GM23338 (cell line): Measurements from ENCODE around the gene SVOPL. TPM values are rescaled to one million over a fixed set of nuclear protein-coding genes. Genes with fewer than 3 reads are reported as not detected.

Source experiments
- ATAC-seq: fragments of 200-7000 bp; cut with Tn5 transposase; 3 replicates; pipeline ENCODE4 v1.9.1; 2020
- DNase-seq: peaks from one replicate; pipeline ENCODE4 v3.0.0-alpha.2; 2015; ENCODE audit warnings: low spot score
- H2AFZ ChIP-seq: fragments of 200-600 bp; sonication (generic); 2 replicates; pipeline ENCODE4 v1.8.0; 2016; ENCODE audit warnings: antibody characterized with exemption, mild to moderate bottlenecking, moderate library complexity
- H3F3A ChIP-seq: fragments of 200-600 bp; sonication (generic); replicated peaks from 2 replicates; pipeline ENCODE4 v1.8.0; 2017; ENCODE audit warnings: antibody characterized with exemption, mixed run types, low read depth
- H3K27ac ChIP-seq: fragments of 200-600 bp; sonication (generic); 2 replicates; pipeline ENCODE4 v1.6.1; 2016; ENCODE audit warnings: low read depth
- H3K27me3 ChIP-seq: fragments of 200-600 bp; sonication (generic); 2 replicates; pipeline ENCODE4 v1.8.0; 2016; ENCODE audit warnings: mild to moderate bottlenecking, mixed run types, moderate library complexity; ENCODE audit not compliant: insufficient read depth
- H3K36me3 ChIP-seq: fragments of 200-600 bp; sonication (generic); 2 replicates; pipeline ENCODE4 v1.8.0; 2016; ENCODE audit warnings: mild to moderate bottlenecking; ENCODE audit not compliant: insufficient read depth
- H3K4me1 ChIP-seq: fragments of 200-600 bp; sonication (generic); 2 replicates; pipeline ENCODE4 v1.8.0; 2016; ENCODE audit warnings: mild to moderate bottlenecking, moderate library complexity; ENCODE audit not compliant: insufficient read depth
- H3K4me2 ChIP-seq: fragments of 200-600 bp; sonication (generic); 2 replicates; pipeline ENCODE4 v1.7.1; 2017; ENCODE audit warnings: mixed run types
- H3K4me3 ChIP-seq: fragments of 200-600 bp; sonication (generic); 2 replicates; pipeline ENCODE4 v1.6.1; 2016; ENCODE audit warnings: mixed run types
- H3K79me2 ChIP-seq: fragments of 200-600 bp; sonication (generic); replicated peaks from 2 replicates; pipeline ENCODE4 v1.8.0; 2017; ENCODE audit warnings: mild to moderate bottlenecking; ENCODE audit not compliant: insufficient read depth
- H3K9me2 ChIP-seq: fragments of 200-600 bp; sonication (generic); 2 replicates; pipeline ENCODE4 v1.8.0; 2017; ENCODE audit not compliant: insufficient read depth
- H4K20me1 ChIP-seq: fragments of 200-600 bp; sonication (generic); replicated peaks from 2 replicates; pipeline ENCODE4 v1.8.0; 2017; ENCODE audit warnings: mild to moderate bottlenecking; ENCODE audit not compliant: insufficient read depth
- H3K27ac Mint-ChIP-seq: 2 replicates; pipeline ENCODE4 v1.8.0; 2020; ENCODE audit warnings: inconsistent platforms, mild to moderate bottlenecking, moderate library complexity, mixed read lengths
- H3K27me3 Mint-ChIP-seq: 3 replicates; pipeline ENCODE4 v1.8.0; 2022; ENCODE audit warnings: low read depth, mild to moderate bottlenecking, moderate library complexity, mixed read lengths, inconsistent platforms; ENCODE audit not compliant: insufficient read depth, poor library complexity
- H3K36me3 Mint-ChIP-seq: 3 replicates; pipeline ENCODE4 v1.8.0; 2021; ENCODE audit warnings: low read depth, mild to moderate bottlenecking, inconsistent platforms, moderate library complexity, mixed read lengths
- H3K4me1 Mint-ChIP-seq: 3 replicates; pipeline ENCODE4 v1.8.0; 2020; ENCODE audit warnings: mild to moderate bottlenecking, inconsistent platforms, mixed read lengths
- H3K4me3 Mint-ChIP-seq: 3 replicates; pipeline ENCODE4 v1.8.0; 2021; ENCODE audit warnings: moderate library complexity, mild to moderate bottlenecking, inconsistent platforms, mixed read lengths
- H3K9me3 Mint-ChIP-seq: 3 replicates; pipeline ENCODE4 v1.8.0; 2020; ENCODE audit warnings: moderate library complexity, mild to moderate bottlenecking, inconsistent platforms, mixed read lengths
- CREB1 ChIP-seq: fragments of 250-450 bp; sonication (Bioruptor Pico); IDR thresholded peaks from 2 replicates; pipeline ENCODE4 v1.5.0; 2020; ENCODE audit warnings: low read depth, mild to moderate bottlenecking, moderate library complexity
- EZH2 ChIP-seq: fragments of 200-600 bp; sonication (generic); IDR thresholded peaks from one replicate; pipeline ENCODE4 v1.8.0; 2017; ENCODE audit warnings: antibody characterized with exemption, mild to moderate bottlenecking, low read depth; ENCODE audit not compliant: unreplicated experiment
- EZH2phosphoT487 ChIP-seq: fragments of 200-600 bp; sonication (generic); IDR thresholded peaks from one replicate; pipeline ENCODE4 v1.8.1; 2018; ENCODE audit warnings: antibody characterized with exemption; ENCODE audit not compliant: unreplicated experiment
- JUNB ChIP-seq: IDR thresholded peaks from one replicate; pipeline ENCODE4 v1.6.1; 2016; ENCODE audit warnings: antibody characterized with exemption; ENCODE audit not compliant: unreplicated experiment
- NANOG ChIP-seq: IDR thresholded peaks from 2 replicates; pipeline ENCODE4 v1.6.1; 2016; ENCODE audit warnings: antibody characterized with exemption, borderline replicate concordance
- POLR2AphosphoS5 ChIP-seq: IDR thresholded peaks from 2 replicates; pipeline ENCODE4 v1.6.1; 2016; ENCODE audit warnings: antibody characterized with exemption, low read depth
- STAT1 ChIP-seq: IDR thresholded peaks from one replicate; pipeline ENCODE4 v1.6.1; 2016; ENCODE audit warnings: antibody characterized with exemption; ENCODE audit not compliant: unreplicated experiment
- ZNF114 ChIP-seq: fragments of 250-450 bp; sonication (Bioruptor Pico); IDR thresholded peaks from 2 replicates; pipeline ENCODE4 v1.5.0; 2020; ENCODE audit warnings: mild to moderate bottlenecking, moderate library complexity
- ZNF331 ChIP-seq: fragments of 250-450 bp; sonication (Bioruptor Pico); IDR thresholded peaks from 2 replicates; pipeline ENCODE4 v1.5.0; 2020; ENCODE audit warnings: low read depth, mild to moderate bottlenecking, moderate library complexity
- polyA plus RNA-seq: library from polyadenylated mRNA; unstranded; fragments of >200 nt; fragmentation: Nextera tagmentation; extraction: Ambion mirVana; gene quantifications from 2 replicates; pipeline ENCODE4 v1.2.1, GENCODE V29; 2016
- total RNA-seq: library from RNA; depleted of rRNA; stranded (reverse); fragments of >200 nt; shearing (Covaris generic); gene quantifications from 2 replicates; pipeline ENCODE4 v1.2.3, GENCODE V29; 2014
- TF ChIP-seq, protein P1 (sequence below), 2 experiments: fragments of 200-600 bp in 1 of 2; sonication (generic) in 1 of 2; conservative IDR thresholded peaks; 2 replicates each; pipeline versions ENCODE4 v1.5.1 to v1.6.1; 2016 to 2017; ENCODE audit warnings: antibody characterized with exemption in 2 of 2, low read depth in 2 of 2, mild to moderate bottlenecking in 2 of 2, moderate library complexity in 1 of 2
- TF ChIP-seq, protein P2 (sequence below): IDR thresholded peaks from one replicate; pipeline ENCODE4 v1.6.1; 2018; ENCODE audit warnings: antibody characterized with exemption; ENCODE audit not compliant: unreplicated experiment
- TF ChIP-seq, protein P3 (sequence below): IDR thresholded peaks from 2 replicates; pipeline ENCODE4 v1.6.1; 2016; ENCODE audit warnings: antibody characterized with exemption
- TF ChIP-seq, protein P4 (sequence below): fragments of 250-450 bp; sonication (Bioruptor Pico); IDR thresholded peaks from 2 replicates; pipeline ENCODE4 v1.5.0; 2020; ENCODE audit warnings: mild to moderate bottlenecking, moderate library complexity

Gene SVOPL
- total and polyA plus RNA-seq, 2 experiments from 2014 or later: 1.4 to 2.1 TPM

DNA sequence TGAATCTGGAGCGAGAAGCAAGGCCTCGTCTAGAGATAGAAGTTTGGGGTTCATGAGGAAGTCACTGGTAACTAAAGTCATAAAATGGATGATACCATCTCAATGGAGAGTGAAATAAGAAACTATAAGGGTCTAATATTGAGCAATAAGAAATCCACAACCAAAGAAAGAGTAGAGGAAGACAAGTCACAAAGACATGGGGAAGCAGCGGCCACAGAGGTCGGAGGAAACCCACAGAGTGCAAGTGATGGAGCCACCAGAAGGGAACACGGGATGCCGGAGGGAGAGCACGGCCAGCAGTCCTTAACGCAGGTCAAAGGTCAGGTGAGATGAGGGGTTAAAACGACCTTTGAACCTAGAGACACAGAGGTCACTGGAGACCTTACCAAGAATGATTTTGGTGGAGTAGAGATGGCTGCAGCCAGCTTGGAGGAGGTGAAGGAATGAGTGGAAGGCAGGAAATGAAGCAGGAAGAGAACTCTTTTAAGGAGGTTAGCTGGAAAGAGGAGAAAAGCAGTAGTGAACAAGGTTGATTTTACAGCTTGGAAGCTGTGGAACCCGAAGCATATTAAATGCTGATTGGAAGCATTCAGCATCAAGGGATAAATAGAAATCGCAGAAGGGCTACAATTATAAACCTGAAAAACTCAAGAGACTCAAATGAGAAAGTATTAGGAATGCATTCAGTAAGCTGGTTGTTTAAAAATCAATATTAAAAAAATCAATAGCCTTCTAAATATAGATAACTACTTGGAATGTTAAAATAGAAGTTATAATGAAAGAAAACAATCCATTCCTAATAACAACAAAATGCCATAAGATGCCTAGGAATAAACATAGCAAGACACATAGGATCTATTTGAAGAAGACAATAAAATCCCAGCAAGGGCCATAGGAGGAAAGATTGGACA is 93.7 kb downstream of the SVOPL start:
- H3K27me3 ChIP-seq: no peaks in the 10 kb centered on the region
- H3K4me1 ChIP-seq: no peaks in the 10 kb centered on the region
- H3F3A ChIP-seq: no peaks in the 10 kb centered on the region
- peaks cover 27% of the 10 kb centered on the region; the same call in 2 of the 3 replicates for H3K9me3 Mint-ChIP-seq
- peaks cover 6% of the 10 kb centered on the region; the same call in 2 of the 3 replicates for H3K4me1 Mint-ChIP-seq
- DNase-seq (no peak), ATAC-seq (no peak)
- H3K9me2 ChIP-seq: no peaks in the 10 kb centered on the region
- H3K4me2 ChIP-seq: no peak overlapping the region
- H3K27ac ChIP-seq: no peak overlapping the region
- no peaks in the 10 kb centered on the region for H3K36me3 ChIP-seq
- TF ChIP-seq JUNB: no peak
- no peak for TF ChIP-seq NANOG
- TF ChIP-seq EZH2phosphoT487: no peak
- no peak for TF ChIP-seq ZNF114
- TF ChIP-seq ZNF331 (CRISPR knock-in tag): no peak
- TF ChIP-seq CREB1 (CRISPR knock-in tag): no peak
- TF ChIP-seq, protein P1, sequence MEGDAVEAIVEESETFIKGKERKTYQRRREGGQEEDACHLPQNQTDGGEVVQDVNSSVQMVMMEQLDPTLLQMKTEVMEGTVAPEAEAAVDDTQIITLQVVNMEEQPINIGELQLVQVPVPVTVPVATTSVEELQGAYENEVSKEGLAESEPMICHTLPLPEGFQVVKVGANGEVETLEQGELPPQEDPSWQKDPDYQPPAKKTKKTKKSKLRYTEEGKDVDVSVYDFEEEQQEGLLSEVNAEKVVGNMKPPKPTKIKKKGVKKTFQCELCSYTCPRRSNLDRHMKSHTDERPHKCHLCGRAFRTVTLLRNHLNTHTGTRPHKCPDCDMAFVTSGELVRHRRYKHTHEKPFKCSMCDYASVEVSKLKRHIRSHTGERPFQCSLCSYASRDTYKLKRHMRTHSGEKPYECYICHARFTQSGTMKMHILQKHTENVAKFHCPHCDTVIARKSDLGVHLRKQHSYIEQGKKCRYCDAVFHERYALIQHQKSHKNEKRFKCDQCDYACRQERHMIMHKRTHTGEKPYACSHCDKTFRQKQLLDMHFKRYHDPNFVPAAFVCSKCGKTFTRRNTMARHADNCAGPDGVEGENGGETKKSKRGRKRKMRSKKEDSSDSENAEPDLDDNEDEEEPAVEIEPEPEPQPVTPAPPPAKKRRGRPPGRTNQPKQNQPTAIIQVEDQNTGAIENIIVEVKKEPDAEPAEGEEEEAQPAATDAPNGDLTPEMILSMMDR (conservative IDR thresholded peaks at IDR 0.05; ENCODE audit: low read depth in 2 of 2): no peak
- TF ChIP-seq POLR2AphosphoS5: no peak
- no peak for TF ChIP-seq STAT1
- TF ChIP-seq, protein P2, sequence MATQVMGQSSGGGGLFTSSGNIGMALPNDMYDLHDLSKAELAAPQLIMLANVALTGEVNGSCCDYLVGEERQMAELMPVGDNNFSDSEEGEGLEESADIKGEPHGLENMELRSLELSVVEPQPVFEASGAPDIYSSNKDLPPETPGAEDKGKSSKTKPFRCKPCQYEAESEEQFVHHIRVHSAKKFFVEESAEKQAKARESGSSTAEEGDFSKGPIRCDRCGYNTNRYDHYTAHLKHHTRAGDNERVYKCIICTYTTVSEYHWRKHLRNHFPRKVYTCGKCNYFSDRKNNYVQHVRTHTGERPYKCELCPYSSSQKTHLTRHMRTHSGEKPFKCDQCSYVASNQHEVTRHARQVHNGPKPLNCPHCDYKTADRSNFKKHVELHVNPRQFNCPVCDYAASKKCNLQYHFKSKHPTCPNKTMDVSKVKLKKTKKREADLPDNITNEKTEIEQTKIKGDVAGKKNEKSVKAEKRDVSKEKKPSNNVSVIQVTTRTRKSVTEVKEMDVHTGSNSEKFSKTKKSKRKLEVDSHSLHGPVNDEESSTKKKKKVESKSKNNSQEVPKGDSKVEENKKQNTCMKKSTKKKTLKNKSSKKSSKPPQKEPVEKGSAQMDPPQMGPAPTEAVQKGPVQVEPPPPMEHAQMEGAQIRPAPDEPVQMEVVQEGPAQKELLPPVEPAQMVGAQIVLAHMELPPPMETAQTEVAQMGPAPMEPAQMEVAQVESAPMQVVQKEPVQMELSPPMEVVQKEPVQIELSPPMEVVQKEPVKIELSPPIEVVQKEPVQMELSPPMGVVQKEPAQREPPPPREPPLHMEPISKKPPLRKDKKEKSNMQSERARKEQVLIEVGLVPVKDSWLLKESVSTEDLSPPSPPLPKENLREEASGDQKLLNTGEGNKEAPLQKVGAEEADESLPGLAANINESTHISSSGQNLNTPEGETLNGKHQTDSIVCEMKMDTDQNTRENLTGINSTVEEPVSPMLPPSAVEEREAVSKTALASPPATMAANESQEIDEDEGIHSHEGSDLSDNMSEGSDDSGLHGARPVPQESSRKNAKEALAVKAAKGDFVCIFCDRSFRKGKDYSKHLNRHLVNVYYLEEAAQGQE: no peak
- TF ChIP-seq, protein P3, sequence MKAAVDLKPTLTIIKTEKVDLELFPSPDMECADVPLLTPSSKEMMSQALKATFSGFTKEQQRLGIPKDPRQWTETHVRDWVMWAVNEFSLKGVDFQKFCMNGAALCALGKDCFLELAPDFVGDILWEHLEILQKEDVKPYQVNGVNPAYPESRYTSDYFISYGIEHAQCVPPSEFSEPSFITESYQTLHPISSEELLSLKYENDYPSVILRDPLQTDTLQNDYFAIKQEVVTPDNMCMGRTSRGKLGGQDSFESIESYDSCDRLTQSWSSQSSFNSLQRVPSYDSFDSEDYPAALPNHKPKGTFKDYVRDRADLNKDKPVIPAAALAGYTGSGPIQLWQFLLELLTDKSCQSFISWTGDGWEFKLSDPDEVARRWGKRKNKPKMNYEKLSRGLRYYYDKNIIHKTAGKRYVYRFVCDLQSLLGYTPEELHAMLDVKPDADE: no peak
- TF ChIP-seq EZH2: no peak
- TF ChIP-seq, protein P4, sequence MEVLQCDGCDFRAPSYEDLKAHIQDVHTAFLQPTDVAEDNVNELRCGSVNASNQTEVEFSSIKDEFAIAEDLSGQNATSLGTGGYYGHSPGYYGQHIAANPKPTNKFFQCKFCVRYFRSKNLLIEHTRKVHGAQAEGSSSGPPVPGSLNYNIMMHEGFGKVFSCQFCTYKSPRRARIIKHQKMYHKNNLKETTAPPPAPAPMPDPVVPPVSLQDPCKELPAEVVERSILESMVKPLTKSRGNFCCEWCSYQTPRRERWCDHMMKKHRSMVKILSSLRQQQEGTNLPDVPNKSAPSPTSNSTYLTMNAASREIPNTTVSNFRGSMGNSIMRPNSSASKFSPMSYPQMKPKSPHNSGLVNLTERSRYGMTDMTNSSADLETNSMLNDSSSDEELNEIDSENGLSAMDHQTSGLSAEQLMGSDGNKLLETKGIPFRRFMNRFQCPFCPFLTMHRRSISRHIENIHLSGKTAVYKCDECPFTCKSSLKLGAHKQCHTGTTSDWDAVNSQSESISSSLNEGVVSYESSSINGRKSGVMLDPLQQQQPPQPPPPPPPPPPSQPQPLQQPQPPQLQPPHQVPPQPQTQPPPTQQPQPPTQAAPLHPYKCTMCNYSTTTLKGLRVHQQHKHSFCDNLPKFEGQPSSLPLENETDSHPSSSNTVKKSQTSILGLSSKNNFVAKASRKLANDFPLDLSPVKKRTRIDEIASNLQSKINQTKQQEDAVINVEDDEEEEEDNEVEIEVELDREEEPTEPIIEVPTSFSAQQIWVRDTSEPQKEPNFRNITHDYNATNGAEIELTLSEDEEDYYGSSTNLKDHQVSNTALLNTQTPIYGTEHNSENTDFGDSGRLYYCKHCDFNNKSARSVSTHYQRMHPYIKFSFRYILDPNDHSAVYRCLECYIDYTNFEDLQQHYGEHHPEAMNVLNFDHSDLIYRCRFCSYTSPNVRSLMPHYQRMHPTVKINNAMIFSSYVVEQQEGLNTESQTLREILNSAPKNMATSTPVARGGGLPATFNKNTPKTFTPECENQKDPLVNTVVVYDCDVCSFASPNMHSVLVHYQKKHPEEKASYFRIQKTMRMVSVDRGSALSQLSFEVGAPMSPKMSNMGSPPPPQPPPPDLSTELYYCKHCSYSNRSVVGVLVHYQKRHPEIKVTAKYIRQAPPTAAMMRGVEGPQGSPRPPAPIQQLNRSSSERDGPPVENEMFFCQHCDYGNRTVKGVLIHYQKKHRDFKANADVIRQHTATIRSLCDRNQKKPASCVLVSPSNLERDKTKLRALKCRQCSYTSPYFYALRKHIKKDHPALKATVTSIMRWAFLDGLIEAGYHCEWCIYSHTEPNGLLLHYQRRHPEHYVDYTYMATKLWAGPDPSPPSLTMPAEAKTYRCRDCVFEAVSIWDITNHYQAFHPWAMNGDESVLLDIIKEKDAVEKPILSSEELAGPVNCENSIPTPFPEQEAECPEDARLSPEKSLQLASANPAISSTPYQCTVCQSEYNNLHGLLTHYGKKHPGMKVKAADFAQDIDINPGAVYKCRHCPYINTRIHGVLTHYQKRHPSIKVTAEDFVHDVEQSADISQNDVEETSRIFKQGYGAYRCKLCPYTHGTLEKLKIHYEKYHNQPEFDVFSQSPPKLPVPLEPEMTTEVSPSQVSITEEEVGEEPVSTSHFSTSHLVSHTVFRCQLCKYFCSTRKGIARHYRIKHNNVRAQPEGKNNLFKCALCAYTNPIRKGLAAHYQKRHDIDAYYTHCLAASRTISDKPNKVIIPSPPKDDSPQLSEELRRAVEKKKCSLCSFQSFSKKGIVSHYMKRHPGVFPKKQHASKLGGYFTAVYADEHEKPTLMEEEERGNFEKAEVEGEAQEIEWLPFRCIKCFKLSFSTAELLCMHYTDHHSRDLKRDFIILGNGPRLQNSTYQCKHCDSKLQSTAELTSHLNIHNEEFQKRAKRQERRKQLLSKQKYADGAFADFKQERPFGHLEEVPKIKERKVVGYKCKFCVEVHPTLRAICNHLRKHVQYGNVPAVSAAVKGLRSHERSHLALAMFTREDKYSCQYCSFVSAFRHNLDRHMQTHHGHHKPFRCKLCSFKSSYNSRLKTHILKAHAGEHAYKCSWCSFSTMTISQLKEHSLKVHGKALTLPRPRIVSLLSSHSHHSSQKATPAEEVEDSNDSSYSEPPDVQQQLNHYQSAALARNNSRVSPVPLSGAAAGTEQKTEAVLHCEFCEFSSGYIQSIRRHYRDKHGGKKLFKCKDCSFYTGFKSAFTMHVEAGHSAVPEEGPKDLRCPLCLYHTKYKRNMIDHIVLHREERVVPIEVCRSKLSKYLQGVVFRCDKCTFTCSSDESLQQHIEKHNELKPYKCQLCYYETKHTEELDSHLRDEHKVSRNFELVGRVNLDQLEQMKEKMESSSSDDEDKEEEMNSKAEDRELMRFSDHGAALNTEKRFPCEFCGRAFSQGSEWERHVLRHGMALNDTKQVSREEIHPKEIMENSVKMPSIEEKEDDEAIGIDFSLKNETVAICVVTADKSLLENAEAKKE (CRISPR knock-in tag): no peak
- H3K27me3 Mint-ChIP-seq: peaks cover 6% of the 10 kb centered on the region
- no peak overlapping the region for H3K27ac Mint-ChIP-seq
- no peak overlapping the region for H2AFZ ChIP-seq
- H3K36me3 Mint-ChIP-seq: peaks cover 23% of the 10 kb centered on the region
- H3K4me3 Mint-ChIP-seq: no peak overlapping the region
- H3K79me2 ChIP-seq: no peaks in the 10 kb centered on the region
- H4K20me1 ChIP-seq: no peaks in the 10 kb centered on the region
- no peak overlapping the region for H3K4me3 ChIP-seq
